ENCODE results near the gene RGS9BP. TPM values are rescaled to one million over a fixed set of nuclear protein-coding genes. Genes with fewer than 3 reads are reported as not detected.

RGS9BP gene
- total RNA-seq, 1 experiment from 2014 or later = 1.8 TPM

DNA sequence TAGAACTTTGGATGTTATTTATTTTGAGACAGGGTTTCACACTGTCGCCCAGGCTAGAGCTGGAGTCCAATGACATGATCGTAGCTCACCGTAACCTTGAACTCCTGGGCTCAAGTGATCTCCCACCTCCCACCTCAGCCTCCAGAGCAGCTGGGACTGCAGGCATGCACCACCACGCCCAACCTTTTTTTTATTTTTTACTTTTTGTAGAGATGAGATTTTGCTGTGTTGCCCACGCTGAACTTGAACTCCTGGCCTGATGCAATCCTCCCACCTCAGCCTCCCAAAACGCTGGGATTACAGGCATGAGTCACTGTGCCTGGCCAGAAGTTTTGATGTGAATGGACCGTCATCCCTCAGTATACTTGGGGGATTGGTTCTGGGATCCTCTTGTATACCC, 14.3 kb upstream of the RGS9BP start:
- in situ Hi-C loops (cut with HindIII; ENCODE audit: low pct_unique_long_range_greater_than_20kb, low sequenced_read_pairs) = no loop called here
- no peak for DNase-seq (ENCODE audit: low read depth, low spot score)

DNA sequence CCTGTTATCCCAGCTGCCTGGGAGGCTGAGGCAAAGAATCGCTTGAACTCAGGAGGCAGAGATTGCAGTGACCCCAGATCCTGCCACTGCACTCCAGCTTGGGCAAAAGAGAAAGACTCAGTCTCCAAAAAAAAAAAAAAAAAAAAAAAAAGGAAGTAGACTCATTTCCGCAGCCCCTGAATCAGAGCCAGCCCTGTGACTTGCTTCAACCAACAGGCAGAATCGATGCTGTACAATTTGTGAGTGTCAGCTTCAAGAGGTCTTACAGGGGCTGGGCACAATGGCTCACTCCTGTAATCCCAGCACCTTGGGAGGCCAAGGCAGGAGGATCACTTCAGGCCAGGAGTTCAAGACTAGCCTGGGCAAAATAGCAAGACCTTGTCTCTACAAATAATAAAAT, 13.5 kb upstream of the RGS9BP start:
- in situ Hi-C loops (cut with HindIII; ENCODE audit: low pct_unique_long_range_greater_than_20kb, low sequenced_read_pairs) = no loop called here
- DNase-seq (ENCODE audit: low read depth, low spot score) = no peak

DNA sequence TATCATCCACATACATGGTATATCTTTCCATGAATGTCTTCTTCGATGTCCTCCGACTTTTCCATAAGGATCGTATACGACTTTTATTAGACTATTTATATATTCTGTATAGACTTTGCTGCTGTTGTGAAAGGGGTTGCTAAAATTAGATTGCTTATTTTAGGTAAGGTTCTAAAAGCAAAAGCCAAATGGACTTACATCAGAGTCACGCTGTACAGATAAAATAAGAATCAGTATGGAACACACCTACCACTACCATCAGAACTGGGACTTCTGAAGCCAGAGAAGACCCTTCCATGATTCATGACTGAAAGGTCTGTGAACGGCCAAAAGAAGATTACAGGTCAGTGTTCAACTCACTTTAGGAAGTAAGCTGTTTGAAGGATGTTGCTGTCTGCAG, 9.6 kb upstream of the RGS9BP start:
- in situ Hi-C loops (cut with HindIII; ENCODE audit: low pct_unique_long_range_greater_than_20kb, low sequenced_read_pairs) = no loop called here
- no peak for DNase-seq (ENCODE audit: low read depth, low spot score)

DNA sequence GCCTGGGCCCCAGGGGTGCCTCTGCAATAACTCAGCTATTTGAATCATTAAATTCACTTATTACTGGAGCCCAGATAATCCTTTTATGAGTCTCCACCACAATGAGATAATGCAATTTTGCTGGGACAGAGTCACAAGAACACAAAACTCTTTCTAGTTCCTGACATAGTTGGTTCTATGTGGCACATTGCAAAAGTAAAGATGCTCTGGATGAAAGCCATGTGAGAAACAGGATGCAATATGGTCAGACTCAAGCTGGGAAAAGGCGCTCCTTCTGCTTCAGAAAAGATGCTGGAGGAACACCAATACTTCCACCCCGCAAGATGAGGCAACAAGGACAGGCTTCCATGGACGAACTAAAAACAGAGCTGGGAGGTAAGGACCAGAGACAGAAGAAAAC, 6.3 kb upstream of the RGS9BP start:
- in situ Hi-C loops (cut with HindIII; ENCODE audit: low pct_unique_long_range_greater_than_20kb, low sequenced_read_pairs) = no loop called here
- no peak for DNase-seq (ENCODE audit: low read depth, low spot score)

DNA sequence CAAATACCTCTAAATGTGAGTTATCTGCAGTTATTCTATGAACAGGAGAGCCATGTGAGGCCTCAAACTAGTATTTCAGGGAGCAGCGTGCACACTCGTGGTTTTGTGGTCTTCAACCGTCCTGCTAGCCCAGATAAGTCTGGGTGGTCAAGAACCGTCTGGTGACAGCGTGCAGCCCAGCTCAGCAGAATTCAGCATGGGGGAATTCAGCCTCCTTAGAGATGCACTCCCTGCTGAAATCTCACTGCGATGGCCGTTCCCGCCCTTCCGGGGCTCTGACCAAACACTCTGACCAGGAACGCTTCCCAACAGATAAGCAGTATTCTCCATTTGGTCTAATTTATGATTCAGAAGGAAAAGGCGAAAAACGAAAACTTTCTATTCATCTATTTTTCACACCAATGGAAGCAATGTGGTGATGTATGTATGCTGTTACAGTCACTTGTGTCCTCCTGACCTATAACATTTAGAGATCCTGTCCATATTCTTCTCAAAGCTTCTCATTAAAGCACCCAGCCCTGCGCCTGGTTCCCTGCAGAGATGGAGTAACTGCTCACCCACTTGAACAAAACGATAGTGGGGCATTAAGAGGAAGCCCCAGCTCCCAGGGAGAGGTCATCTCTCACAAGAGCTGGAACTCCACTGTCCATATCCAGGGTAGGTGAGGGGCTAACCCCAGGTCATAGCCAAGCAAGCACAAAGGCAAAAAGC, 3.6 kb upstream of the RGS9BP start:
- in situ Hi-C loops (cut with HindIII; ENCODE audit: low pct_unique_long_range_greater_than_20kb, low sequenced_read_pairs) = no loop called here

DNA sequence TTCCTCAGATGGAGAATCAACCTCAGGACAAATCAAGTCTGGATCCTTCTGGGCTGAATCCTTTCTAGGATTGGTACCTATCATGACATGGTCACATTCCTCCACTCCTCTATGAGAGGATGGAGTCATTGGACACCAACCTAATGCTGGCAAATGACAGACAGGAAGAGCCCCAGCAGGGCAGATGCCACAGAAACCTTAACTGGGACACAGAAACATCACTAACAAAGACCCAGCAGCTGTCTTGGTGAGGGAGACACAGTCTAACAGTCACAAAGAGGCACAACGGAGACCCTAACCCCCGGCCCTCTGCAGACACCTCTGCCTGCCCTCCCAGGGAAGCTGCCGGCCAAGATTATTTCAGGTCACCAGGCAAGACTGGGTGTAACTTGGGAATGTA, 2.8 kb upstream of the RGS9BP start:
- no peak for DNase-seq (ENCODE audit: low read depth, low spot score)
- in situ Hi-C loops (cut with HindIII; ENCODE audit: low pct_unique_long_range_greater_than_20kb, low sequenced_read_pairs) = no loop called here

More for the DNA sequence above, 3.6 kb upstream of the RGS9BP start:
- DNase-seq (ENCODE audit: low read depth, low spot score) = no peak

DNA sequence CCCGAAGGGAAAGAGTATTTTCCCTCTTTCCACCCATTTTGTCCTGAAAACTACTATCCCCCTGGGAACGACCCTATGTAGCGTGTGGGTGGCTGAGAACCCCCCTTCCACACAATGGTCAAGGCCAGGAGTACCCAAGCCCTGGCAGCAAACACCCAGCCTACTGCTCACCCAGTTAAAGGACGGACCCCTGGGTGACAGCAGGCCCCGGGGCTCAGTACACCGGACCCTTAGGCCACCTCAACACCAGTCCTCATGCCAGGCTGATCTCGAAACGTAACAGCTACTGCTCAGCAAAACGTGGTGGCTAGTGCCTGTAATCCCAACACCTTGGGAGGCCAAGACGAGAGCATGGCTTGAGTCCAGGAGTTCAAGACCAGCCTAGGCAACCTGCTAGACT, 2.1 kb upstream of the RGS9BP start:
- no peak for DNase-seq (ENCODE audit: low read depth, low spot score)
- in situ Hi-C loops (cut with HindIII; ENCODE audit: low pct_unique_long_range_greater_than_20kb, low sequenced_read_pairs) = no loop called here

DNA sequence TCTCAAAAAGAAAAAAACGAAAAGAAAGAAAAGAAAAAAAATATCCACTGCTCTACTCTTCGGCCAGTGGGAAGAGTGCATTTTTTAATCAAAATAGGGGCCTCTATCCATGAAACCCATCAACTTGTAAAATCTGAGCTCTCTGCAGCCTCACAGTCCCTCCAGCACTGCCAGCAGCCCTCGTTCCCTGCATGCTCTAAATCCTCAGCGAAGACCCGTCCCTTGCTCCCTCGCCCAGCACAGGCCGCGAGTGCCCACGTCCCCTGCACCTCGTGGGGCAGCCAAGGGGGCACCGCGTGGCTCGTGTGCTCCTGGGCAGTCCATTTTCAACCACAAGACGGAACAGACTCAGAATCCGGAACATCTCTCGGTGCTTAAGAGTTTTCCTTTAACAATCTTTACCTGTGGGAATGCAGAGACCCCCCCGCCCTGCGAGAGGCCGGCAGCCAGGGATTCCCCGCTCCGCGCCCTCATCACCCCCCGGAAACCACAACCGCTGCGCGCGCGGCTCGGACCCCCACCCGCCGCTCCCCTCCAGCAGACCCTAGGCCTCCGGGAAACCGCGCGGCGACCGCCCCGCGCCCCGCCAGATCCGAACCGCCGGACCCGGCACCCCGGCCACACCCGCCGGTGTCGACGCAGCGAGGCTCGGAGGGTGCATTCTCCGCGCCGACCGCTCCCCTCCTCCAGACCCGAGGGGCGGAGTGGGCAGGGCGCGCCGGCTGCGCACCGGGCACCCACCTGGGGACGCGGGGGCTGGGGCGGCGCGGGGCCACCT, 1.3 kb upstream of the RGS9BP start:
- no peak for DNase-seq (ENCODE audit: low read depth, low spot score)
- in situ Hi-C loops (cut with HindIII; ENCODE audit: low pct_unique_long_range_greater_than_20kb, low sequenced_read_pairs) = no loop called here

DNA sequence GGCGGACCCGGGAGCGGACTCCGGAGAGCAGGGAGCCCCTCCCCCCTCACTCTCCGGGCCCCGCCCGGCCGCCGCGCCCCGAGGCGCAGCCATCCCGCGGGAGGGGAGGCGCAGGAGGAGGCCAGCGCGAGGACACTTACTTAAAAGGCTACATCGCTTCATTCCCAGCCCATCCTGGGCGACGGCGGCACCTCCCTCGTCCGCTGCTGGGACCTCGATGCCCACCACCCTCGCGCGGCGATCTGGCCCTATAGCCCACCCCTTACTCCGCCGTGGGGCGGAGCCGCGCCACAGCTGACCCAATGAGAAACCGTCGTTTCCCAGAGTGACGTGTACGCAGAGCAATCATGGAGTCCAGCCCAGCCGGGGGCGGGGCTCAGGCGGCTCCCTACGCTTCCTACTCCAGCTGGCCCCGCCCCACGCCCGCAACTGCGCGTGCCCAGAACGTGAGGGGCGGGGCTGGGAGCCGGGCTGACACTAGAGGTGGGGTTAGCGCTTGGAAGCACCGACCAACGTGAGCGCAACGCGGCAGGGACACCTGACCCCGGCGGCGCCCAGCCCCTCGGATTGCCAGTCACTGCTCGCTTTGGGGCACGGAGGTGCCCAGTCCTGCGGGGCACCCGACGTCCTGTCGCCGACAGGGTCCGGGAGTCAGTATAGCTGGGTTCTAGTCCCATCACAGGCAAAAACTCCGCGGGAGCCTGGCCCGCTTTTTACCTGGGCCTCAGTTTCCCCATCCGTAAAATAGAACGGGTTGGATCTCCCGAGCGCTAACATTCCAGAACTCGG, 523 bp upstream of the RGS9BP start, which contains the start of gene ANKRD27:
ANKRD27 (minus strand) TSS at position 250 of the 789 bp plus-strand sequence. CDS start 16,165 bp downstream, outside the sequence.
- peak; percentile 98 for DNase-seq (ENCODE audit: low read depth, low spot score)
- in situ Hi-C loops (cut with HindIII; ENCODE audit: low pct_unique_long_range_greater_than_20kb, low sequenced_read_pairs) = no loop called here

DNA sequence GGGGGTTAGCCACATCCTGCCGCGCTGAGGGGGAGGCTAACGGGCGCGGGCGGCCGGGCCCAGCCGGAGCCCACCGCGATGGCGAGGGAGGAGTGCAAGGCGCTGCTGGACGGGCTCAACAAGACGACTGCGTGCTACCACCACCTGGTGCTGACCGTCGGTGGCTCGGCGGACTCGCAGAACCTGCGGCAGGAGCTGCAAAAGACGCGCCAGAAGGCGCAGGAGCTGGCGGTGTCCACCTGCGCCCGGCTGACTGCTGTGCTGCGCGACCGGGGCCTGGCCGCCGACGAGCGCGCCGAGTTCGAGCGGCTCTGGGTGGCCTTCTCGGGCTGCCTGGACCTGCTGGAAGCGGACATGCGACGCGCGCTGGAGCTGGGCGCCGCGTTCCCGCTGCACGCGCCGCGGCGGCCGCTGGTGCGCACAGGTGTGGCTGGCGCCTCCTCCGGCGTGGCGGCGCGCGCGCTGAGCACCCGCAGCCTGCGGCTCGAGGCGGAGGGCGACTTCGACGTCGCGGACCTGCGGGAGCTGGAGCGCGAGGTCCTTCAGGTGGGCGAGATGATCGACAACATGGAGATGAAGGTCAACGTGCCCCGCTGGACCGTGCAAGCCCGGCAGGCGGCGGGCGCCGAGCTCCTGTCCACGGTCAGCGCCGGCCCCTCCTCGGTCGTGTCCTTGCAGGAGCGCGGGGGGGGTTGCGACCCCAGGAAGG, 692 bp downstream of the RGS9BP start:
- no peak for DNase-seq (ENCODE audit: low read depth, low spot score)
- in situ Hi-C loops (cut with HindIII; ENCODE audit: low pct_unique_long_range_greater_than_20kb, low sequenced_read_pairs) = no loop called here

DNA sequence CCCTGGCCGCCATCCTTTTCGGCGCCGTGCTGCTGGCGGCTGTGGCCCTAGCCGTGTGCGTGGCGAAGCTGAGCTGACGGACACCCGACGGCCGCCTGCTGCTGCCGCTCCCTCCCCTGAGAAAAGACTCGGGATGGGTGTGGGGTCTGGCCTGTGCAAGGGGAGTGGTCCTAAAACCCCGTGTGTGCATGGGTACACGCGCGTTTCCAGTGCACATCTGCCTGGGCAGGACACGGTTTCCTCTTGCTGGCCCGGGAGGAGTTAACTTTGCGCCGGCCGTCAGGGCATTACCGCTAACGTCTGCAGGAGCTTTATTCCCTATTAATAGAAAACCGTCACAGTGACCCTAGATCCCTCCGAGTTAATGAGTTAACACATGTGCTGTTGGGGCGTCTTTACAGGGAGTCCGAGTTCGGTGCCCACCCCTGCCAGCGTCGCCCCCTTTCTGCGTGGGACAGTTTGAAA, 1.3 kb downstream of the RGS9BP start:
- DNase-seq (ENCODE audit: low read depth, low spot score) = no peak
- in situ Hi-C loops (cut with HindIII; ENCODE audit: low pct_unique_long_range_greater_than_20kb, low sequenced_read_pairs) = no loop called here

DNA sequence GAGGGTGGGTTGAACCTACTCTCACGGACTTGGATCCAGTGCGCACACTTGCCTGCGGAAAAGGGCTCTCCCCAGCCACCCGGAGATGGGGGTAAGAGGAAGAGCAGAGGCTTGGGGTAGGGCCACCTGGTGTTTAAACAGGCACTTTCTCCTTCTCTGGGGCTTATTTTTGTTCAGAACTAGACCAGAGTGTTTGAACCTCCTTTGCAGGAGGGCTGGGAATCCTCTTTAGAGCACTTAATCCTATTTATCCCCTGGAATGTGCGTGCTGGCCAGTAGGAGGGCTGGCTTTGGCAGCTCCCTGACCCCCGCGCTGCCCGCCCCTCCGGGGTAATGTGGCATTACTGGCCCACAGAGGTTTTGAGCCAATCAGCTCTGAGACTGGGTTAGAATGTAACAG, 2.0 kb downstream of the RGS9BP start:
- DNase-seq (ENCODE audit: low read depth, low spot score) = no peak
- in situ Hi-C loops (cut with HindIII; ENCODE audit: low pct_unique_long_range_greater_than_20kb, low sequenced_read_pairs) = no loop called here

DNA sequence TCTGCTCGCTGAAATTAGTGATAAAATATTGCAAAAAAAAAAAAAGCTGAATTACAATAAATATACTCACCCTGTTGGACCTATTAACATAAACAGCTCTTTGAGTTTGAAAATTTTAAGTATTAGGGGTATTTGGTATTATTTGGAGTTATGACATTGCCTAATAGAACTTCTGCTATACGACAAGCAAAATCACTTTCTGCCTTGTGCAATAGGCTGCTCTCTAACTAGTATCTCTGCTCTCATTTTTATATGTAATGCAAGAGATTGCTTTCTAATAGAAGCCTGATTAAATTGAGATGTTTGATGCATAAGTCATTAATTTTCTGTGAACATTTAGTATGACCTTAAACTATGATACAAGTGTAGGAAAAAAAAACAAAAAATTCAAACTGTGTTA, 5.3 kb downstream of the RGS9BP start:
- no peak for DNase-seq (ENCODE audit: low read depth, low spot score)
- in situ Hi-C loops (cut with HindIII; ENCODE audit: low pct_unique_long_range_greater_than_20kb, low sequenced_read_pairs) = no loop called here

DNA sequence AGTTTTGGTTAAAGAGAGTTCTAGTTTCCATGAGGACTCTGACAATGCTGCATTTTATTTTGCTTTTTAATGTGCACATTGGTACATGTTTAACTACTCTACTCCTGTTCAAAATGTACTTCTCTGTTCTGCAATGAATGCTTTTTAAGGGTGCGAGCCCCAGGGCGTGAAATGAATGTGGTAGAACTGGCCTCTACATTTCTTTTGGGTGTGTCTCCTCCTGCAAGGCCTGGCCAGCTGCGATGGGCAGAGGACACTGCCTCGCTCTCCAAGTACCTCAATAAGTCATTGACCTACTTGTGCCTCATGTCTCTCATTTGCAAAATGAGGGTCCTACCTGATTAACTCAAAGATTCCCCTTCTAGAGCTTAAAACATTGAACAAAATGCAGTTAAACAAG, 6.7 kb downstream of the RGS9BP start:
- in situ Hi-C loops (cut with HindIII; ENCODE audit: low pct_unique_long_range_greater_than_20kb, low sequenced_read_pairs) = no loop called here
- DNase-seq (ENCODE audit: low read depth, low spot score) = no peak

DNA sequence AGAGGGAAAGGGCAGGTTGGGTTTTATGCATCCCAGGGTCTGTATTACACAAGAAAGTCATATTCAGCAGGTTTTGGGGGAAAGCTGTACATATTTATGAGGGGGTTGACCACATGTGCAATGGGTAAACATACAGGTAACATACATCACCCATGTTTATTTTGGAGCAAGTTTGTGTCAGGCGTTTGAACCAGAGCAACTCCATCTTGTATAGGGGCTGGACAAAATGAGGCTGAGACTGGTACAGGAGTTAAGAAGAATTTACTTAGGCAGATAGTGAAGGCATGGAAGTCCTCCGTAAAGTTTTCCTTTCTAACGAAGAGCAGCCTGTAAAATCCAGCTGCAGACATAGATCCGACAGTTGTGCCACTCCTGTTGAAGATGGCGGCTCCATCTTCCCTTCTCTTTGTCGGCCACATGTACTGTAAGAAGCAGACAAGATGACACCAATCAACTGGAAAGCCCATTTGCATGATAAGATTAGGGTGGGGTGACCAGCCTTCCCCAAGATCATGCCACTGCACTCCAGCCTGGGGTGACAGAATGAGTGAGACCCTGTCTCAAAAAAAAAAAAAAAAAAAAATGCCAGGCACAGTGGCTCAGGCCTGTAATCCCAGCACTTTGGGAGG, 11.3 kb downstream of the RGS9BP start:
- in situ Hi-C loops (cut with HindIII; ENCODE audit: low pct_unique_long_range_greater_than_20kb, low sequenced_read_pairs) = no loop called here
- no peak for DNase-seq (ENCODE audit: low read depth, low spot score)

DNA sequence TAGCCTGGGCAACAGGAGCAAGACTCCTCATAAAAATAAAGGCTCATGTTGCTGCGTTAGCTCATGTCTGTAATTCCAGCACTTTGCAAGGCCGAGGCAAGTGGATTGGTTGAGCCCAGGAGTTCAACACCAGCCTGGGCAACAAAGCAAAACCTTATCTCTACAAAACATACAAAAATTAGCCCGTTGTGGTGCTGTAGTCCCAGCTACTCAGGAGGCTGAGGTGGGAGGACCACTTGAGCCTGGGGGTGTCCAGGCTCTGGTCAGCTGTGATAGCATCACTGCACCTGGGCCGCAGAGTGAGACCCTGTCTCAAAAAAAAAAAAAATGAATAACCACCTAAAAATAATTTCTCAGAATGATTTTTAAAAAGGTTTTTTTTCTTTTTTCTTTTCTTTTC, 12.0 kb downstream of the RGS9BP start:
- no peak for DNase-seq (ENCODE audit: low read depth, low spot score)
- in situ Hi-C loops (cut with HindIII; ENCODE audit: low pct_unique_long_range_greater_than_20kb, low sequenced_read_pairs) = no loop called here

DNA sequence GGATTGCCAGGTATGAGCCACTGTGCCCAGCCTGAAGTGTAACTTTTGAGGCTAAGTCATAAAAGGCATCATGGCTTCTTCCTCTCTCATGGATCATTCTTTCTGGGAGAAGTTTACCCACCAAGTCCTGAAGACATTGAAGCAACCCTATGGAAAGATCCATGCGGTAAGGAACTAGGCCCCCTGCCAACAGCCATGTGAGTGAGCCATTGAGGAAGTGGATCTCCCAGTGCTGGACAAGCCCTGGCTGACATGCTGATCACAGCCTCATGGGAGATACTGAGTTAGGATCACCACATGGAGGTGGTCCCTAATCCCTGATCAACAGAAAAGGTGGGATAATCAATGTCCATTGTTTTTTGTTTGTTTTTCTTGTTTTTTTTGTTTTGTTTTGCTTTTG, 12.7 kb downstream of the RGS9BP start:
- in situ Hi-C loops (cut with HindIII; ENCODE audit: low pct_unique_long_range_greater_than_20kb, low sequenced_read_pairs) = no loop called here
- DNase-seq (ENCODE audit: low read depth, low spot score) = peak; percentile 19
